ENCODE data around the gene ZNF268. TPM values are rescaled to one million over a fixed set of nuclear protein-coding genes. Genes with fewer than 3 reads are reported as not detected.
A peak's percentile ranks its signal among the peaks of the same experiment; 100 is the strongest.

Gene ZNF268
- total and polyA plus RNA-seq, 2 of the 13 experiments (the other 11 are each of a cell fraction or from before 2014, with no cell fraction given) = 7.6 to 31.3 TPM

- TF ChIP-seq ZNF503 (CRISPR knock-in tag; IDR thresholded peaks at IDR 0.05) = peak; percentile 29; the same call in 1 of the 2 replicates
- peak; percentile 70 for TF ChIP-seq ZBTB14 (CRISPR knock-in tag; IDR thresholded peaks at IDR 0.05)
- no peak for TF ChIP-seq TAF15 (IDR thresholded peaks at IDR 0.05; ENCODE audit: low read depth, low read length, poor library complexity, severe bottlenecking)
- TF ChIP-seq ZNF792 (CRISPR knock-in tag; IDR thresholded peaks at IDR 0.05) = peak; percentile 88
- TF ChIP-seq GMEB2 (CRISPR knock-in tag; IDR thresholded peaks at IDR 0.05; ENCODE audit: low read depth) = peak; percentile 81
- no peak for TF ChIP-seq SSRP1 (CRISPR knock-in tag; IDR thresholded peaks at IDR 0.05)
- no peak for TF ChIP-seq PBX3 (CRISPR knock-in tag; IDR thresholded peaks at IDR 0.05; ENCODE audit: borderline replicate concordance)
- TF ChIP-seq TRAFD1 (CRISPR knock-in tag; IDR thresholded peaks at IDR 0.05; ENCODE audit: borderline replicate concordance) = no peak
- no peak for TF ChIP-seq REXO4 (CRISPR knock-in tag; IDR thresholded peaks at IDR 0.05; ENCODE audit: borderline replicate concordance)
- peak; percentile 61; the same call in 1 of the 2 replicates for TF ChIP-seq ATF7 (IDR thresholded peaks at IDR 0.05)
- no peak; the same call in 1 of the 2 replicates for TF ChIP-seq ATF7 (CRISPR knock-in tag; IDR thresholded peaks at IDR 0.05)
- no peak for TF ChIP-seq ZFYVE20 (CRISPR knock-in tag; IDR thresholded peaks at IDR 0.05; ENCODE audit: borderline replicate concordance, low read depth)
- TF ChIP-seq ZNF337 (CRISPR knock-in tag; IDR thresholded peaks at IDR 0.05; ENCODE audit: borderline replicate concordance, low read depth) = peak; percentile 57; the same call in 1 of the 2 replicates
- TF ChIP-seq ZC3H13 (CRISPR knock-in tag; IDR thresholded peaks at IDR 0.05) = no peak
- TF ChIP-seq HBP1 (CRISPR knock-in tag; IDR thresholded peaks at IDR 0.05; ENCODE audit: low read depth) = 0 out of 2 replicates have a peak, but pooled peaks have one; percentile 71
- TF ChIP-seq SOX13 (IDR thresholded peaks at IDR 0.05) = no peak
- TF ChIP-seq SOX13 (CRISPR knock-in tag; conservative IDR thresholded peaks at IDR 0.05 in 1 of 2, IDR thresholded peaks at IDR 0.05 in 1 of 2) = peak in 1 of 2 experiments; percentile 55; a peak in 1 of 4 replicates
- TF ChIP-seq ZNF790 (CRISPR knock-in tag; IDR thresholded peaks at IDR 0.05; ENCODE audit: borderline replicate concordance) = no peak
- TF ChIP-seq KLF15 (CRISPR knock-in tag; IDR thresholded peaks at IDR 0.05; ENCODE audit: borderline replicate concordance) = no peak
- TF ChIP-seq ZFP62 (CRISPR knock-in tag; IDR thresholded peaks at IDR 0.05) = no peak
These were observed at the start of gene ZNF268 (continued) for GRCh38 chr12:133181238-133181959.

Measured in HepG2 (cell line).